EH (cell line): Measurements from ENCODE around the gene IL36B.

ENCODE experiments used
- DNase-seq: peaks from one replicate; pipeline ENCODE4 v3.0.0-alpha.2; 2015; ENCODE audit warnings: low read depth

Gene IL36B

GRCh38 chr2:113075600-113075999 is 22.9 kb upstream of the IL36B start:
- DNase-seq = no peak

- no peak for DNase-seq
These were observed 22.4 kb upstream of the IL36B start for GRCh38 chr2:113075030-113075429.

- no peak for DNase-seq
These were observed 20.7 kb upstream of the IL36B start for GRCh38 chr2:113073325-113073834.

GRCh38 chr2:113072584-113072983 is 19.9 kb upstream of the IL36B start:
- DNase-seq = no peak

GRCh38 chr2:113070606-113070975 is 17.9 kb upstream of the IL36B start:
- no peak for DNase-seq

GRCh38 chr2:113069676-113070605 is 17.3 kb upstream of the IL36B start:
- peak; percentile 58 for DNase-seq

- peak; percentile 73 for DNase-seq
These were observed 16.2 kb upstream of the IL36B start for GRCh38 chr2:113068706-113069485.

- DNase-seq = no peak
These were observed 15.6 kb upstream of the IL36B start for GRCh38 chr2:113068249-113068648.

GRCh38 chr2:113067681-113068080 is 15.0 kb upstream of the IL36B start, which contains the start of gene IL1F10:
TSS of gene IL1F10 (plus strand) at chr2:113067970. CDS start at chr2:113072739, 4,769 bp downstream.
- DNase-seq = no peak

GRCh38 chr2:113064898-113065297 is 12.2 kb upstream of the IL36B start:
- no peak for DNase-seq

GRCh38 chr2:113064281-113064680 is 11.6 kb upstream of the IL36B start:
- DNase-seq = no peak

GRCh38 chr2:113061896-113062770 is 9.5 kb upstream of the IL36B start:
- DNase-seq = no peak

- no peak for DNase-seq
These were observed 8.6 kb upstream of the IL36B start for GRCh38 chr2:113061241-113061640.

- no peak for DNase-seq
These were observed 8.1 kb upstream of the IL36B start for GRCh38 chr2:113060796-113061195.

- peak; percentile 11 for DNase-seq
These were observed 7.7 kb upstream of the IL36B start for GRCh38 chr2:113060396-113060795.

GRCh38 chr2:113058998-113059960 is 6.6 kb upstream of the IL36B start, which contains the start of gene IL36RN:
TSS of gene IL36RN (plus strand) at chr2:113059198. CDS start at chr2:113059439, 241 bp downstream.
- DNase-seq = no peak

GRCh38 chr2:113058411-113058994 is 5.8 kb upstream of the IL36B start:
- no peak for DNase-seq

GRCh38 chr2:113057117-113057516 is 4.5 kb upstream of the IL36B start:
- DNase-seq = no peak

- DNase-seq = no peak
These were observed 3.9 kb upstream of the IL36B start for GRCh38 chr2:113056521-113056920.

GRCh38 chr2:113054066-113054465 is 1.4 kb upstream of the IL36B start:
- DNase-seq = no peak
